Measurements from ENCODE around the gene CCNL2. TPM values are rescaled to one million over a fixed set of nuclear protein-coding genes. Genes with fewer than 3 reads are reported as not detected.

CCNL2 gene
- total RNA-seq, 2 donors from 2014 or later, result 166 to 180 TPM

DNA sequence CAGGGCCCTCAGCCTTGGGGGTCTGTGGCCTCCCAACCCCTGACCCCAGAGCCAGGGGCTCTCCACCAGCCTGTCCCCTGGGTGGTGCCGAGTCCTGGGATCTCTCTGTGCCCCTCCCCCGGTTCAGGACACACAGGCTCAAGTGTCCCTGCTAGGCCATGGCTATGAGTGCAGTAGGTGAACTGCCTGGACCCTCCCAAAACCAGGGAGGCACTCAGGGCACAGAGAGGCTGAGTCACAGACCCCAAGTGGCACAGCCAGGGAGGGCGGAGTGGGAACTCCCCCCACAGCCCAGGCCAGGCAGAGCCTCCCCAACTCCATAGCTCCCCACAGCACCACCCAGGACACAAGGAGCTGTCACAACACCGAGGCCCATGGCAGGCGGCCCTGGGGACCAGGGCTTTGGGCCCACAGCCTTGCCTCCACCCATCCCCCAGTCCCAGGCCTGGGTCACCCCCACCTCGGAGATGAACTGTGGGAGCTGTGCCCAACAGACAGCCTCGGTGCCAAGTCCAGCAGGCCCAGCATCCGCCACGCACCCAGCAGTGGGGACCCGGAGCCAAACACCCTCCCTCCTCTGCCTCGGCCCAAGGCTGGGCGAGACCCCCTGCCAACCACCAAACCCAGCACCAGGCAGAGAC lies 53.2 kb downstream of the CCNL2 start:
- peaks cover 20% of the 10 kb centered on the region for H3K4me1 Mint-ChIP-seq (ENCODE audit: low read depth)
- H3K27ac Mint-ChIP-seq, result no peak overlapping the region

GRCh38 chr1:1345384-1345783 lies 53.8 kb downstream of the CCNL2 start:
- no peak overlapping the region for H3K4me3 Mint-ChIP-seq
- H3K36me3 Mint-ChIP-seq (ENCODE audit: insufficient read depth in 2 of 2), result peaks cover 4 to 10% of the 10 kb centered on the region in 2 donors
- no peak for ATAC-seq (replicated peaks in 1 of 2)
- H3K4me1 Mint-ChIP-seq (ENCODE audit: low read depth), result peaks cover 20% of the 10 kb centered on the region
- H3K9me3 Mint-ChIP-seq, result peaks cover 0 to 8% of the 10 kb centered on the region in 2 donors
- DNase-seq, result no peak
- no peaks in the 10 kb centered on the region for H3K27me3 Mint-ChIP-seq (ENCODE audit: low read depth)
- no peak overlapping the region for H3K27ac Mint-ChIP-seq

More for the DNA sequence above, 53.2 kb downstream of the CCNL2 start:
- peaks cover 0 to 3% of the 10 kb centered on the region in 2 donors for H3K9me3 Mint-ChIP-seq
- no peak overlapping the region for H3K4me3 Mint-ChIP-seq
- H3K36me3 Mint-ChIP-seq (ENCODE audit: insufficient read depth in 2 of 2), result peaks cover 2 to 6% of the 10 kb centered on the region in 2 donors
- ATAC-seq (replicated peaks in 1 of 2), result no peak
- DNase-seq, result no peak
- H3K27me3 Mint-ChIP-seq (ENCODE audit: low read depth), result no peaks in the 10 kb centered on the region

DNA sequence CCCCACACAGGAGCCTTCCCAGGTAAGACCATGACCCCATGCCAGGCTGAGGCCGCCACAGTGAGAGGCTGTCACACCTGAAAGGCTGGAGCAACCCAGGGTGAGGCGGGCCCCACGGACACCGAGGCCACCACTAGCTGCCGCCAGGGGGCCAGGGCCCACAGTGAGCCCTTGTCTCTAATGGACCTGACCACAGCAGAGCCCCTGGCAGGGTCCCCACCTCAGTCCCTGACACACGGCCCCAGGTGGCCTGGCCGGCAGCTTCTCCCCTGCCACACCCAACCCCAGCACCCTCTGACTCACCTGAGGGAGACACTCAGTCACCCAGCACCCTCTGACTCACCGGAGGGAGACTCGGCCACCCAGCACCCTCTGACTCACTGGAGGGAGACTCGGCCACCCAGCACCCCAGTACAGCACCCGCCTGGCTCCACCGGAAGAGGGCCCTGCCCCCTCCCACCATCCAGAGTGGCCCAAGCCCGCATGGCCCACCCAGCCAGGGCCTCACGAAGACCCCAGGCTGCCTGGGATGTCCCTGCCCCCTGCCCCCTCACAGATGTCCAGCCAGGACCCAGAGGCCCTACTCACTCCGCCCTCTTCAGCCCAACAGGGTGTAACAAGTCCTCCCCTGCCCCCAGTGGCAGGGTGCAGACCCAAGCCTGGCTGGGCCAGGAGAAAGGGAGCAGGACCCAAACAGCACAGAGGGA lies 54.3 kb downstream of the CCNL2 start:
- Mint-ChIP-seq H3K27me3 (ENCODE audit: low read depth) (no peaks in the 10 kb centered on the region), H3K9me3 (peaks cover 0 to 8% of the 10 kb centered on the region in 2 donors), H3K4me1 (ENCODE audit: low read depth) (peaks cover 20% of the 10 kb centered on the region), H3K36me3 (ENCODE audit: insufficient read depth in 2 of 2) (peaks cover 4 to 10% of the 10 kb centered on the region in 2 donors), H3K27ac (no peak overlapping the region), H3K4me3 (no peak overlapping the region)
- ATAC-seq (replicated peaks in 1 of 2) (peak; percentile 60 to 64), DNase-seq (peak; percentile 58 to 76)

DNA sequence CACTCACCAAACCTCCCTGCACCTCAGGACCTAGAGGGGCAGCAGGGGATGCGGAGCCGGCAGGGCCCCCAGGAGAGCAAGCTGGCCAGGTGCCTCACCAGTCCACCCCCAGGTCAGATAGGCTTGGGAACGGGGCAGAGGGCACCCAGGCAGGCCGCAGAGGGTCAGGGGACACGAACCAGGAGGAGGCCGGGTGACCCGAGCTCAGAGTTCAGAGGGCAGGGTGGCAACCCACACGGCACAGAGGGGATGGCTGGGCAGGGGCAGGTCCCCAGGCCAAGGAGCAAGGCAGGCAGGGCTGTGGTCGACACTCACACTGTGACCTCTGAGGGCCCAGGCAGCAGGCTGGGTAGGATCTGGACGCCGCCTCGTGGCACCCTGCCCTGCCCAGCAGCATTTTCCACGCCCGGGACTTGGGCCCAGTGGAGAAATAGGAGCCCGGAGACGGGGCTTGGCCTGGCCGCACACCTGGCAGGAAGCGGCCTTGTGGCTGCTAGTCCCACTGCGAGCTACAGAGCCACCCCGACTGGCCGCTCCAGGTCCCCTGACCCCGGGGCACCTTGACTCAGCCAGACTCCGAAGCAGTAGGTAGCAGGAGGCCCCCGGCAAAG lies 55.2 kb downstream of the CCNL2 start:
- no peaks in the 10 kb centered on the region for H3K27me3 Mint-ChIP-seq (ENCODE audit: low read depth)
- no peak overlapping the region for H3K27ac Mint-ChIP-seq
- H3K4me3 Mint-ChIP-seq, result no peak overlapping the region
- no peak for DNase-seq
- H3K4me1 Mint-ChIP-seq (ENCODE audit: low read depth), result peaks cover 20% of the 10 kb centered on the region
- ATAC-seq (replicated peaks in 1 of 2), result no peak
- H3K36me3 Mint-ChIP-seq (ENCODE audit: insufficient read depth in 2 of 2), result peaks cover 6 to 10% of the 10 kb centered on the region in 2 donors
- peaks cover 0 to 8% of the 10 kb centered on the region in 2 donors for H3K9me3 Mint-ChIP-seq

DNA sequence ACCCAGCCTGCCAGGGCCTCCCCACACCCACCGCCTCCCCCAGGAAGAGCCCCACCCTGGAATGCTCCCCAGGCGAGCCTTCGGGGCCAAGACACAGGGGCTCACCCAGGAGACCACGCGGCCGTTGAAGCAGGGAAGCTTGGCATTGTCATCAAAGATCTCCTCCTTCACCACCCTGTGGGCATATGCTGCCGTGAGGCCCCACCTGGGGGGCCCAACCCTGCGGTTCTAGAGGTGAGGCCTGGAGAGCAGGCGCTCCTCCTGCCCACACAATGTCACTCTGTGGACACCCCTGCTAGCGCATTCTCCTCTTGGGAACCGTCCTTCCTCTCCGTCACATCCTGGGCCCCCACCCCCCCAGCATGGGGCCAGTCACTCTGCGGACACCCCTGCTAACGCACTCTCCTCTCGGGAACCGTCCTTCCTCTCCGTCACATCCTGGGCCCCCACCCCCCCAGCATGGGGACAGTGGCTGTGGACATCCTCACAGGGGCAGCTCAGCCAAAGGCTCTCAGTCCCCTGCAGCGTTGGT lies 56.5 kb downstream of the CCNL2 start:
- no peak for ATAC-seq (replicated peaks in 1 of 2)

DNA sequence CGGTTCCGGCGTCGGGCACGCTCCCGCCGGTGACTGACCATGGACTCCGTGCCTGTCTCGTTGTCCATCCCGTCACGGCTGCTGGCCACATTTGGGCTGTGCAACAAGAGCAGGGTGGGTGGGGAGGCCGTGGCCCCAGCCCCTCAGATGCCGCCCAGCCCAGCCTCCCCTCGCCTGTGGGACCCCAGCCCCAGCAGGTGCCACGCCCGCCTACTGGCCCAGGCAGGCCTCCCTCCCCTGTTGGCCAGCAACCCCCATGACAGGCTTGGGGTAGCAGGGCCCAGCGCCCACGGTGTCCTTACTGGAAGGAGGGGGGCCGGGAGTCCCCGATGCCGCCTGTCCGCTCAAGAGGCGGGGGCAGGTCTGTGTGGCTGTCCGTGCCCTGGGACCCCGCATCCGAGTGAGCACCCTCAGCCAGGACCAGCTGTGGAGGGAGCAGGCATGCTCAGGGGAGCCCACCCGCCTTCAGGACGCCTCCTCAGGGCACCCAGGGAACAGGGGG lies 57.0 kb downstream of the CCNL2 start:
- Mint-ChIP-seq H3K27me3 (ENCODE audit: low read depth) (no peaks in the 10 kb centered on the region), H3K4me1 (ENCODE audit: low read depth) (peaks cover 12% of the 10 kb centered on the region), H3K27ac (no peak overlapping the region), H3K4me3 (no peak overlapping the region), H3K36me3 (ENCODE audit: insufficient read depth in 2 of 2) (peaks cover 6 to 10% of the 10 kb centered on the region in 2 donors), H3K9me3 (peaks cover 0 to 8% of the 10 kb centered on the region in 2 donors)
- DNase-seq, result no peak
- no peak for ATAC-seq (replicated peaks in 1 of 2)

More for the DNA sequence above, 56.5 kb downstream of the CCNL2 start:
- Mint-ChIP-seq H3K27me3 (ENCODE audit: low read depth) (no peaks in the 10 kb centered on the region), H3K9me3 (peaks cover 0 to 8% of the 10 kb centered on the region in 2 donors), H3K27ac (no peak overlapping the region), H3K4me3 (no peak overlapping the region), H3K4me1 (ENCODE audit: low read depth) (peaks cover 17% of the 10 kb centered on the region), H3K36me3 (ENCODE audit: insufficient read depth in 2 of 2) (peaks cover 6 to 10% of the 10 kb centered on the region in 2 donors)
- no peak for DNase-seq

- Mint-ChIP-seq H3K9me3 (peaks cover 0 to 8% of the 10 kb centered on the region in 2 donors), H3K4me1 (ENCODE audit: low read depth) (peaks cover 9% of the 10 kb centered on the region)
- ATAC-seq (replicated peaks in 1 of 2), result no peak
Observed at GRCh38 chr1:1341549-1342021, 57.5 kb downstream of the CCNL2 start.

DNA sequence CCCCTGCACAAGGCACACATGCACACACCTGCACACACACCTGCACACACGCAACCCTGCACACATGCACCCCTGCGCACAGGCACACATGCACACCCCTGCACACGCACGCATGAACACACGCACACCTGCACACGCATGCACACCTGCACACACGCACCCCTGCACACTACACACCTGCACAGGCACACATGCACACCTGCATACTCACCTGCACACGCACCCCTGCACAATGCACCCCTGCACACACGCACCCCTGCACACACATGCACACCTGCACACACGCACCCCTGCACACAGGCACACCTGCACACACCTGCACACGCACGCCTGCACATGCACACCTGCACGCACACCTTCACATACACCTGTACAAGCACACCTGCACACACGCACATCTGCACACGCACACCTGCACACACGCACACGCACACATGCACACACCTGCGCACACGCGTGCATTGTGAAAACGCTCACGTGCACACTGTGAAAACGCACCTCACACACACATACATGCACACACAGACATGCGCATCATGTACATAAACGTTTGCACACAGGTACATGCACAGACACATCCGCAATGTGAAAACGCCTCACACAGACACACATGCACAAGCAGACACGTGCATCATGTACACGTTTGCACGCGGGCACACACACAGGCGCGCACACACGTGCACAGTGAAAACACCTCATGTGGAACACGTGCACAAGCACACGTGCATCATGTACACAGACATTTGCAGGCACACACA lies 58.2 kb downstream of the CCNL2 start:
- H3K4me1 Mint-ChIP-seq (ENCODE audit: low read depth), result peaks cover 9% of the 10 kb centered on the region
- H3K9me3 Mint-ChIP-seq, result peaks cover 0 to 8% of the 10 kb centered on the region in 2 donors
- ATAC-seq (replicated peaks in 1 of 2), result no peak
- no peaks in the 10 kb centered on the region for H3K27me3 Mint-ChIP-seq (ENCODE audit: low read depth)
- H3K36me3 Mint-ChIP-seq (ENCODE audit: insufficient read depth in 2 of 2), result peaks cover 6 to 10% of the 10 kb centered on the region in 2 donors
- no peak for DNase-seq
- no peak overlapping the region for H3K27ac Mint-ChIP-seq
- no peak overlapping the region for H3K4me3 Mint-ChIP-seq

More at GRCh38 chr1:1341549-1342021, 57.5 kb downstream of the CCNL2 start:
- no peak for DNase-seq
- peaks cover 6 to 10% of the 10 kb centered on the region in 2 donors for H3K36me3 Mint-ChIP-seq (ENCODE audit: insufficient read depth in 2 of 2)
- H3K4me3 Mint-ChIP-seq, result no peak overlapping the region
- no peaks in the 10 kb centered on the region for H3K27me3 Mint-ChIP-seq (ENCODE audit: low read depth)
- H3K27ac Mint-ChIP-seq, result no peak overlapping the region

DNA sequence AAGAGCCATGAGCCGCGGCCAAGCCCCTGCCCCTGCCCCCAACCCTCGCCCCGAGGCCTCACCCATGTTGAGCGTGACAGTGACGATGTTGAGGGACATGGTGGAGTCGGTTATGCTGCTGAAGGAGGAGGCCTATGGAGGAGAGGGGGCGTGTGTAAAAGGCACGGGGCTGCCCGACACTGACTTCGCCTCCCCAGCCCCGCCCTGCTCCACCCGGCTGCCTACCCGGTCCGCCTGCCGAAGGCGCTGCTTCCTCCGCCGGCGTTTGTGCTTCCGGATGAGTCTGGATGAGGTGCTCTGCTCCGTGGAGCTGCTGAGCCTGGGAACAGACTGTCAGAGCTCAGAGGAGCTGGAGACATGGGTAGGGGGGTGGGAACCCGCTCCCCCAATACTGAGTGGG lies 59.0 kb downstream of the CCNL2 start:
- ATAC-seq (replicated peaks in 1 of 2) (no peak), DNase-seq (no peak)
- Mint-ChIP-seq H3K36me3 (ENCODE audit: insufficient read depth in 2 of 2) (peaks cover 6 to 10% of the 10 kb centered on the region in 2 donors), H3K27me3 (ENCODE audit: low read depth) (no peaks in the 10 kb centered on the region), H3K27ac (no peak overlapping the region), H3K4me1 (ENCODE audit: low read depth) (peaks cover 9% of the 10 kb centered on the region), H3K4me3 (no peak overlapping the region), H3K9me3 (peaks cover 0 to 8% of the 10 kb centered on the region in 2 donors)

DNA sequence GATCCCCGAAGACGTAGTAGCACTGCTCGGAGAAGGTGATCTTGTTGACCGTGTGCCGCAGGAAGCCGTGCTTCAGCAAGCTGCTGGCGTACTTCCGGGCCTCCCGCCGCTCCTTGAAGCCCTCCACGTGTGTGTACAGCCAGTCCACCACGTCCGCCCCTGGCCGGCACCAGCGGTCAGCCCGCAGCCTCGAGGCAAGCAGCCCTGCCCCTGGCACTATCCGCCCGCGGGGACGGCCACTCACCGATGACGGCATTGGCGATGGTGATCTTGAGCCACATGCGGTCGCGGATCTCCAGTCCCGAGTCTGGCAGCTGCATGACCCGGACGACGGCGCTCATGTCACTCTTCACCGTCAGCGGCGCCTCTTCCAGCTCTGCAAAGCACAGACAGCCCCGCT lies 60.9 kb downstream of the CCNL2 start:
- no peak for DNase-seq
- H3K27me3 Mint-ChIP-seq (ENCODE audit: low read depth), result no peaks in the 10 kb centered on the region

DNA sequence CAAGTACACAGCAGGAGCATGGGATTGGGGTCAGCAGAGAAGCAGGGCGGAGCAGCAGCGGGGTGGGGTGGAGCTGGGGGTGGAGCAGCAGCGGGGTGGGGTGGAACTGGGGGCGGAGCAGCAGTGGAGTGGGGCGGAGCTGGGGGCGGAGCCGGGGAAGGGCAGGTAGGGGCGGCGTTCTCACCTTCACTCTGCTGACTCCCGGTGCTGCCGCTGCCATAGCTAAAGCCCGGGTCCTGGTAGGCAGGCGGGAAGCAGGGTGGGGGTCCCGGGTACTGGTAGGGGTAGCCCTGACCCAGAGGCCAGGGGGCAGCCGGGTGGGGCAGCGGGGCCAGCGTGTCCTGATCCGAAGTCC lies 61.4 kb downstream of the CCNL2 start:
- Mint-ChIP-seq H3K27ac (no peak overlapping the region), H3K9me3 (peaks cover 0 to 8% of the 10 kb centered on the region in 2 donors), H3K4me1 (ENCODE audit: low read depth) (peaks cover under 1% of the 10 kb centered on the region), H3K27me3 (ENCODE audit: low read depth) (no peaks in the 10 kb centered on the region), H3K36me3 (ENCODE audit: insufficient read depth in 2 of 2) (peaks cover 6 to 10% of the 10 kb centered on the region in 2 donors), H3K4me3 (no peak overlapping the region)
- ATAC-seq (replicated peaks in 1 of 2) (peak; percentile 50 to 56), DNase-seq (peak; percentile 45 to 51)

More for the DNA sequence above, 60.9 kb downstream of the CCNL2 start:
- ATAC-seq (replicated peaks in 1 of 2), result no peak
- Mint-ChIP-seq H3K36me3 (ENCODE audit: insufficient read depth in 2 of 2) (peaks cover 6 to 10% of the 10 kb centered on the region in 2 donors), H3K4me1 (ENCODE audit: low read depth) (peaks cover 6% of the 10 kb centered on the region), H3K9me3 (peaks cover 0 to 8% of the 10 kb centered on the region in 2 donors), H3K27ac (no peak overlapping the region), H3K4me3 (no peak overlapping the region)

Measured in activated T-cell treated with anti-CD3 and anti-CD28 coated beads, Interleukin-2, amount 50 U/mL, for 72 hours (primary cell).